GM18505 (cell line): ENCODE data around the gene TMEM130.
"Not testable (repeated sequence)": the region's sequence is repeated elsewhere in the genome, so short reads cannot be mapped to it uniquely, and the experiment has no call there.

Source experiments
- ATAC-seq: cut with Tn5 transposase; IDR thresholded peaks from one replicate; pipeline ENCODE4 v1.9.1; 2021; ENCODE audit not compliant: unreplicated experiment
- POLR2A ChIP-seq: IDR thresholded peaks from 4 replicates; pipeline ENCODE4 v1.6.1; 2011; ENCODE audit warnings: borderline replicate concordance; ENCODE audit not compliant: insufficient read depth, insufficient read length; ENCODE audit errors: extremely low read depth

The TMEM130 gene

DNA sequence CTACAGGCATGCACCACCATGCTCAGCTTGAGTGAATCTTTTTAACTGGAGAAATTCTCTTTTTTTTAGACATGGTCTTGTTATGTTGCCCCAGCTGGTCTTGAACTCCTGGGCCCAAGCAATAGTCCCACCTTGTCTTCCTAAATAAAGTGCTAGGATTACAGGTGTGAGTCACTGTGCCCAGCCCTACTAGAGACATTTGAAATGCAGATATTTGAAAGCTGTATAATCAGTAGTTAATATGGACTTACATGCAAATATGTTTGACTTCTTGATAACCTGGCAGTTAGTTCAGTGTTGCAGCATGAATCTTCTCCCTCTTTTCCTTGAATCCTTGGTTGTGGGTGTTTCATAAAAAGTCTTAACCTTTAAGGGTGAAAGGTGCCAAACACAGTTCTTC, 17.2 kb upstream of the TMEM130 start:
- TF ChIP-seq POLR2A = no peak
- no peak for ATAC-seq

DNA sequence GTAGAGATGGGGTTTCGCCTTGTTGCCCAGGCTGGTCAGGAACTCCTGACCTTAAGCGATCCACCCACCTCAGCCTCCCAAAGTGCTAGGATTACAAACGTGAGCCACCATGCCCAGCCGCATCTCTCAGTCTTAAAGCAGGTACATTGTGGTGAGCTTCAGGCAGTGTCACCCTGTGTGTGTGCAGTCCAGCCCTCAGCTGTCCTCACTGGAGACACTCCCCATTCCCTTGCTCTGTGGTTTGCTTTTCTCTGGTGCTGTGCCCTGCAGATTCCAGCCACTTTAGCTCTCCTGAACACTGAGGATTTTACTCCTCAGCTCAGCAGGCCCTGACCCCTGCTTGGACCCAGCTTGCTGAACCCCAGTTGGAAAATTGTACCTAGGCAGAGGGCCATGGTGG, 14.6 kb upstream of the TMEM130 start:
- ATAC-seq = no peak
- TF ChIP-seq POLR2A = no peak

DNA sequence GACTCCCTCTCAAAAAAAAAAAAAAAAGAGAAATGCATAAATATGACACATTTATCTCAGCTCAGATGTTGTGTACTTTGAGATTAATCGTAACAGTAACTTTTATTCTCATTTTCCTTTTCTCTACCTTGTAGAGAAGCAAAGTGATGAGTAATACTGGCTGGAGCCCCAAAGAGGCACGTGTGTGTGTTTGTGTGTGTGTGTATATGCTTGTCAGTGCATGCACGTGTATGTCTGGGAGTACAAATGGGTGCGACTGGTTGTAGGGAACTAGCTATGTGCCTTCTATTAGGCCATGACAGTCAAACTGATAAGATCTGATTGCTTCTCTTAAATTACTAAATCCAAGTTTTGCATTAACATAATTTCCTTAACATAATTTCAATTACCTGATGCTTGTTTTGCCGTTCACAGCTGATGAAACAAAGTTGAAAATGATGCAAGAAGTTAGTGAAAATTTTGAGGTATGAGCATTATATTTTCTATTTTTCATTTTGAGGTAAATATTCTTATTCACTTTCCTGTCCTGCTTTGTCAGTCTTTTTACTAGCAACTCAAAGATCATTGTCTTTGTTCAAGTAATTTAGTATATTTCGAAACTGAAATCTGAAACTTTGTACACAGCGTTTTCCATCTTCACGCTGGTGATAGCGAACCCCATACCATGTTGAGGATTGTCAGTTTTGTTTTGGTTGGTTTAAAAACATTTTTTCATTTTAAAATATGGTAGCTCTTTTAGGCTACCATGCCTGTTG, 11.9 kb upstream of the TMEM130 start:
- ATAC-seq = no peak
- TF ChIP-seq POLR2A = no peak

DNA sequence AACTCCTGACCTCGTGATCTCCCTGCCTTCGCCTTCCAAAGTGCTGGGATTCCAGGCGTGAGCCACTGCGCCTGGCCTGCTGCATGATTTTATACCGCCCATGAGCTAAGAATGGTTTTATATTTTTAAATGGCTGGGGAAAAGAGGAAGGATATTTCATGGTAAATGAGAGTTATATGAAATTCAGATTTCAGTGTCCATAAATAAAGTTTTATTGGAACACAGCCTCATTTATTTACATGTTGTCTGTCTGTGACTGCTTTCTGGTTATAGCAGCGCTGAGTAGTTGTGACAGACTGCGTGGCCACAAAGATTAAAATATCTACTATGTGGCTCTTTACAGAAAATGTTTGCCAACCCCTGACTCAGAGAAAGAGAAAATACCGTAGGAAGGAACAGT, 10.7 kb upstream of the TMEM130 start:
- no peak for ATAC-seq
- TF ChIP-seq POLR2A = no peak

DNA sequence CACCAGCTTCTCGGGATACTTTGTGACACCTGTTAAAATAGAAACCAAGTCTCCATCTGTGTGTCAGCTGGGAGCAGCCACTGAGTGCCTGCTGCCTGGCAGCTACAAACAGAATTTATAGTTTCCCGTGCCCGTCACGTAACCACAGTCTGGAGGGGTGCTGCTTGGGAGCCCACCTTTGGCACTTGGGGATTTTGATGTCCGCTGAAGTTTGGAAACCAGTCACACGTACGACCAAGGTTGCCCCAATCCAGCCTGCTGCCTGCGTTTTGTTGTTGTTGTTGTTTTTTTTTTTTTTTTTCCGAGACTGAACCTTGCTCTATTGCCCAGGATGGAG, 10.1 kb upstream of the TMEM130 start:
- TF ChIP-seq POLR2A = no peak
- ATAC-seq = no peak

DNA sequence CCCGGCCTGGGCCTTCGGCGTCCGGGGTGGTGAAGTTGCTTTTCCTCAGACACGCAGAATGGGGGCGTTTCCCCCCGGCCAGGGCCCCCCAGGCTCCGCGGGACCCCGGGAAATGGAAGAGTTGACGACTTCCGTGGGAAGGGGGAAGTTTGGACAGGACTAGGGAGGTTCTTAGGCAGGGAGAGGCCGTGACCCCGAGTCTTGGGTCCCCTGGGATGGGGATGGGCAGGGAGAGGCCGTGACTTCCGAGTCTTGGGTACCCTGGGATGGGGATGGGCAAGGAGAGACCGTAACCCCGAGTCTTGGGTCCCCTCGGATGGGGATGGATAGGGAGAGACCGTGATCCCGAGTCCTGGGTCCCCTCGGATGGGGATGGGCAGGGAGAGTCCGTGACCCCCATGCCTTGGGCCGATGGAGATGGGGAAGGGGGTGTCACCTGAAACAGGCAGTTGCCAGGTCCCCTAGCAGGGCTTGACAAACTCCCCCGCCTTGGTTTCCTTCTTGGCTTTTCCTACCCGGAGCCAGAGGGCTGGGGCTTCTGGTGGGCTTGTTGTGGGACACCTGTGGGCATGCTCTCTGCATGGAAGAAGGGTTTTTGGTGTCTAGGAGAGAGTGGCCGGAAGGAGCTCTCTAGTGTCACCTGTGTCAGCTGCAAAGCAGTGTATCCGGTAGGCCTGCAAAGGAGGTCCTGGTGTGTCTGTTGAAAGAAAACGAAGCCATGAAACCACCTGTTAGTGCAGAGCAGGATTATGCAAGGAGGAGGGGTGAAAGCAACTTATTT, 9.6 kb upstream of the TMEM130 start:
- peak; percentile 30 for TF ChIP-seq POLR2A
- ATAC-seq = peak; percentile 65

DNA sequence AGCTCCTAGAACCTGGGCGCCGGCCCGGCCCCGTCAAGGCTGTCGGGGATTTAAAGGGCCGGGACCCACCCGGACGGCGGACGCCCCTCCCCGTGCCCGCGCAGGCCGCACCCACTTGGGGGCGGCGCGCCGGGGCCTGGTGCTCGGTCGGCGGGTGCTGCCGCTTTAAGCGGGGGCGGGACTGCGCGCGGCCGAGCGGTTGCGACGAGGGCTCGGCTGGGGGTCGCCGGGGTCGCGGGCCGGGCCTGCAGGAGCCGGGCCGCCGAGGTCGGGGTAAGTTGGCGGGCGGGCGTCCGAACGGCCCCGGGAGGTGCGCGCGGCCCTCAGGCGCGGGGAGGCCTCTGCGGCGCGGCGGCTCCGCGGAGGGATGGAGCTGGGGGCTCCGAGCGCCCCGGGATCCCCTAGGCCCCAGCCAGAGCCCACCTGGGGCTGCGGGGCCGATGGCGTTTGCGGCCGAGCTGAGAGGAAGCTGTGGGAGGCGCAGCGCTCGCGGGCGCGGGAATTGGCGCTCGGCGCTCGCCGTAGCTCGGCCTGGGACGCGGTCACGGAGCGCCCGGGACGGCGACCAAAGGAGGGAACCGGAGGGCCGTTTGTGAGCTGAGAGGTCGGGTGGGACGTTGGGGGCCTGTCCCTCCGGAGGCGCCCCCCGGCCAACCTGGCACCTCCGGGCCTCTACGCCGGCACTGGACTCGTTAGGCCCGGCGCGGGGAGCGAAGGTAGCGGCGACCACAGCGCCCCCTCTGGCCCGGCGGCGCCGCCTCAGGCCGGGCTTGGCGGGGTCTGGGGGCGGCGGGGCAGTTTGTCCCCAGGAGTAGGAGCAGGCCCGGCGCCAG, 8.8 kb upstream of the TMEM130 start, which contains the start of gene TRRAP:
TRRAP (plus strand) TSS at position 168 of the 833 bp plus-strand sequence. CDS start 2,619 bp downstream, outside the sequence.
- peak; percentile 62 for ATAC-seq

DNA sequence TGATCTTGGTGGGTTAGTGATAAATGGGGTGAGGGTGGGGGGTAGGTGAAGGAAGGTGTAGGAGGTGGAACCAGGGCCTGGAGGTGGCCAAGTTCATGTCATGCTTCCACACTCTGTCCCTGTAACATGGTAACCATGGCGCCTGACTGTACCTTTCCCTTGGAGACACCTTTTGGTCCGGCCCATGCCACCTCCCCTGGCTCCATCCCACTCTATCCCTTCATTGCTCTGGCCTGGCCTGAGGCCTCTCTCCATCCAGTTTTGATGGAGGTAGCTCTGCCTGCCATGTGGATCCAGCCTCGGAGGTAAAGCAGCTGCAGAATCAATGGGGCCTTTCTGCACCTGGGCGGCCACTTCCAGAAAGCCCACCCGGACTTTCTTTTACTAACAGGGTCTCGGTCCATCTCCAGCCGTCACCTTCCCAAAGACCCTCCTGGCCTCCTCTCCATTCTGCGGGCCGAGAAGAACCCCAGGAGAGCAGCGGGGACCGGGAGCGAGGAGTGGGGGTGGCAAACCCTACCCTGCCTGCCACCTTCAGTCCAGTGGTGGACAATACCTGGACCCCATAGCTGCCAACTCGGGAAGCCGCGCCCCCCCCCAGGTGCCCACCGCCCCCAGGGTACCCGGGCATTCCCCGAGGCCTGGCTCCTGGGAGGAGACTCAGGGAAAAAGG, 8.0 kb upstream of the TMEM130 start:
- TF ChIP-seq POLR2A = no peak
- ATAC-seq = no peak

More for the DNA sequence above, 8.8 kb upstream of the TMEM130 start, which contains the start of gene TRRAP:
- peak; percentile 64 for TF ChIP-seq POLR2A

DNA sequence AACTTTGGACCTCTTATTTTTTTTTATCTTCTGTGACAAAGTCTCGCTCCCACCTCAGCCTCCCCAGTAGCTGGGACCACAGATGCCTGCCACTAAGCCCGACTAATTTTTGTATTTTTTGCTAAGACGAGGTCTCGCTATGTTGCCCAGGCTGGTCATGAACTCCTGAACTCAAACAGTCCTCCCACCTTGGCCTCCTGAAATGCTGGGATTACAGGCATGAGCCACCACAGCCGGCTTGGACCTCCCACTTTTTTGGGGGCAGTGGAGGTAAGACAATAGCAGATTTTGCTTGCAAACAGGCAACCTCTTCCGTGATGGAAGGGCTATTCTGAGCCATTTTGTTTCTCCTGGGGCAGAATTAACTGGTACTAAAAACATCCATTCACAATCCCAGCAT, 7.3 kb upstream of the TMEM130 start:
- no peak for TF ChIP-seq POLR2A
- no peak for ATAC-seq

DNA sequence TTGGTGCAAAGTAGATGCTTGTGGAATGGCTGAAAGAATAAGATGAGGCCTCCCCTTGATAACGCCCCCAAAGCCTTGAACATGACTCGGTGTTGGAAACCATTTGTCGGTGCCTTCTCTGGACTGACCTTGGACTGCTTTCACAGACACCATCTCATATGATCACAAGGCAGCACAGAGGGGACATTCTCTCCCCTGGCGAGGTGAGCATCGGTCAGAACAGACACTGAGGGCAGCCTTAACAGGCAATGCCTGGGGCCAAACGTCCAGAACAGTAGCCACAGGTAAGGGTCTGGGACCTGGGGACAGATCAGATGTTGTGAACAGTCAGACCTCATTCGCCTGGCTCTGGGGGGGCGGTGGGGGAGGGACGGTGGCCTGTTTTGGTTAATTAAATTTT, 5.7 kb upstream of the TMEM130 start:
- ATAC-seq = no peak
- TF ChIP-seq POLR2A = no peak

DNA sequence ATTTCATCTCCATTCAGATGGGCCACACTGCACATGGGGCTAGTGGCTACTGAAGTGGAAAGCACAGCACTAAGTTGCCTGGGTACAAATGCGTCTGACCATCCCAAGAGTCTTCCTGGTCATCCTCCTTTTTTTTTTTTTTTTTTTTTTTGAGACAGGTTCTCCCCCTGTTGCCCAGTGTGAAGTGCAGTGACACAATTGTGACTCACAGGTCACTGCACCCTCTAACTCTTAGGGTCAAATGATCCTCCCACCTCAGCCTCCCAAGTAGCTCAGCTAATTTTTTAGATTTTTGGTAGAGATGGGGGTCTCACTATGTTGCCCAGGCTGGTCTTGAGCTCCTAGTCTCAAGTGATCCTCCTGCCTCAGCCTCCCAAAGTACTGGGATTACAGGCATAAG, 5.1 kb upstream of the TMEM130 start:
- ATAC-seq = no peak
- no peak for TF ChIP-seq POLR2A

DNA sequence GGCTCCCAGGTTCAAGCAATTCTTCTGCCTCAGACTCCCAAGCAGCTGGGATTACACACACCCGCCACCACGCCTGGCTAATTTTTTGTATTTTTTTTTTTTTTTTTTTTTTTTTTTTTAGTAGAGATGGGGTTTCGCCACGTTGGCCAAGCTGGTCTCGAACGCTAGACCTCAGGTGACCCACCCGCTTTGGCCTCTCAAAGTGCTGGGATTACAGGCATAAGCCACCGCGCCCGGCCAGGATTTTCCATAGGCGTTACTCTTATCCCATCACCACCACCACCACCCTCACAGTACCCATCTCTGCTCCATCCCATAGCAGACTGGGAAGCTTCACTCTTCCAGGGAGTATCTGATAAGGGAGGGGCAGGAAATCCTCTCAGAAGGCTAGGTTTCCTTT, 3.8 kb upstream of the TMEM130 start:
- ATAC-seq = not testable (repeated sequence)
